Breast epithelium (tissue), 3 donors: ENCODE measurements around the gene RENBP.

ENCODE experiments used
- CTCF ChIP-seq, 3 donors: fragments of 450-650 bp; IDR thresholded peaks; one replicate each; pipeline ENCODE4 v1.5.1; 2016 to 2017; ENCODE audit warnings: antibody characterized with exemption in 3 of 3, mild to moderate bottlenecking in 3 of 3, moderate library complexity in 3 of 3
- POLR2A ChIP-seq: fragments of 450-650 bp; IDR thresholded peaks from one replicate; pipeline ENCODE4 v1.6.1; 2016; ENCODE audit warnings: antibody characterized with exemption, mild to moderate bottlenecking, moderate library complexity

- no peak for TF ChIP-seq POLR2A
- TF ChIP-seq CTCF (IDR thresholded peaks at IDR 0.05) = no peak
These were observed 16.8 kb downstream of the RENBP start for GRCh38 chrX:153927672-153927921.
